ENCODE data around the gene LRP1. TPM values are rescaled to one million over a fixed set of nuclear protein-coding genes. Genes with fewer than 3 reads are reported as not detected.
A peak's percentile ranks its signal among the peaks of the same experiment; 100 is the strongest.

LRP1 gene
- polyA plus RNA-seq, 1 donor (not counting 4 experiments of a cell fraction or from before 2014, with no cell fraction given), result 4.9 TPM

GRCh38 chr12:57241402-57242310, 113.4 kb downstream of the LRP1 start:
- Histone ChIP-seq H4K20me1 (ENCODE audit: control insufficient read depth, extremely low read depth, insufficient read depth, low read length) (no peaks in the 10 kb centered on the region), H3K27ac (ENCODE audit: control insufficient read depth, insufficient read depth, low read length) (no peak overlapping the region), H3K4me1 (ENCODE audit: control insufficient read depth, extremely low read depth, insufficient read depth, low read length) (peaks cover 51% of the 10 kb centered on the region), H3K79me2 (ENCODE audit: control insufficient read depth, insufficient read depth, low read length) (no peaks in the 10 kb centered on the region), H2AFZ (ENCODE audit: control insufficient read depth, low read length) (no peak overlapping the region), H3K9me3 (ENCODE audit: control insufficient read depth, low read depth, low read length) (no peaks in the 10 kb centered on the region), H3K4me2 (ENCODE audit: control insufficient read depth, extremely low read depth, insufficient read depth, low read depth, low read length) (no peak overlapping the region), H3K4me3 (ENCODE audit: control insufficient read depth in 2 of 3, extremely low read depth in 1 of 3, insufficient read depth in 2 of 3, low read depth in 1 of 3, low read length in 3 of 3) (no peak overlapping the region), H3K27me3 (ENCODE audit: control insufficient read depth, extremely low read depth, insufficient read depth, low read length) (peaks cover 57% of the 10 kb centered on the region), H3K9me1 (ENCODE audit: control insufficient read depth, extremely low read depth, insufficient read depth, low read length) (no peaks in the 10 kb centered on the region), H3K36me3 (ENCODE audit: control insufficient read depth in 2 of 2, extremely low read depth in 1 of 2, insufficient read depth in 2 of 2, low read length in 2 of 2) (peaks cover 0 to 2% of the 10 kb centered on the region in 2 experiments), H3K9ac (ENCODE audit: control insufficient read depth, extremely low read depth, insufficient read depth, low read length) (no peak overlapping the region)
- no peak for FAIRE-seq
- no peak for DNase-seq (ENCODE audit: low read depth, low spot score)
- dilution Hi-C loops (cut with MboI; ENCODE audit: extremely low pct_ligation_motif_present, low sequenced_read_pairs), result no loop called here
- TF ChIP-seq CTCF (optimal IDR thresholded peaks at IDR 0.05 in 1 of 3, IDR thresholded peaks at IDR 0.05 in 1 of 3, conservative IDR thresholded peaks at IDR 0.05 in 1 of 3; ENCODE audit: extremely low read depth in 1 of 3, insufficient read depth in 2 of 3, low read length in 3 of 3) (no peak), EZH2 (IDR thresholded peaks at IDR 0.05; ENCODE audit: low read length) (peak; percentile 84)

DNA sequence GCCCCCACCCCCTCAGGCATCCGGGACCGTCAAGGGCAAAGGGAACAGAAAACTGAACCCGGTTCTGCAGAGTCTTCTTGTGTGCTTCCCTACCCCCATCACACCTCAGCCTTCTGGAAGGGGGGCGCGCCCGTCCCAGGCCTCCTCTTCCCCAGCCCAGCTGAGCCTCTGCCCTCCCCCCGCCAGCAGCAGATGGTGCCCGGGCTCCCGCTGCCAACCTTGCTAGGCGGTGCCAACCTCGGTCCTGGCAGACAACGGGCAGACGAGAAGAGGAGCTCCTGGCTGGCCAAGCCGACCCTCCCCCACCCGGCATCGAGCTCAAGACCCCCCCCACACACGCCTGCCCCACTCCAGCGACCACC, 114.0 kb downstream of the LRP1 start:
- DNase-seq (ENCODE audit: low read depth, low spot score) (no peak), FAIRE-seq (no peak)
- peaks cover 0 to 3% of the 10 kb centered on the region in 2 experiments for H3K36me3 ChIP-seq (ENCODE audit: control insufficient read depth in 2 of 2, extremely low read depth in 1 of 2, insufficient read depth in 2 of 2, low read length in 2 of 2)
- no peak overlapping the region for H3K9ac ChIP-seq (ENCODE audit: control insufficient read depth, extremely low read depth, insufficient read depth, low read length)
- H3K4me2 ChIP-seq (ENCODE audit: control insufficient read depth, extremely low read depth, insufficient read depth, low read depth, low read length), result peak overlapping the region; percentile 82
- H3K27me3 ChIP-seq (ENCODE audit: control insufficient read depth, extremely low read depth, insufficient read depth, low read length), result peaks cover 57% of the 10 kb centered on the region
- no peaks in the 10 kb centered on the region for H3K79me2 ChIP-seq (ENCODE audit: control insufficient read depth, insufficient read depth, low read length)
- H4K20me1 ChIP-seq (ENCODE audit: control insufficient read depth, extremely low read depth, insufficient read depth, low read length), result no peaks in the 10 kb centered on the region
- H3K4me1 ChIP-seq (ENCODE audit: control insufficient read depth, extremely low read depth, insufficient read depth, low read length), result peaks cover 44% of the 10 kb centered on the region
- no peak overlapping the region for H3K4me3 ChIP-seq (ENCODE audit: control insufficient read depth in 2 of 3, extremely low read depth in 1 of 3, insufficient read depth in 2 of 3, low read depth in 1 of 3, low read length in 3 of 3)
- no peaks in the 10 kb centered on the region for H3K9me1 ChIP-seq (ENCODE audit: control insufficient read depth, extremely low read depth, insufficient read depth, low read length)
- no peaks in the 10 kb centered on the region for H3K9me3 ChIP-seq (ENCODE audit: control insufficient read depth, low read depth, low read length)
- TF ChIP-seq CTCF (optimal IDR thresholded peaks at IDR 0.05 in 1 of 3, IDR thresholded peaks at IDR 0.05 in 1 of 3, conservative IDR thresholded peaks at IDR 0.05 in 1 of 3; ENCODE audit: extremely low read depth in 1 of 3, insufficient read depth in 2 of 3, low read length in 3 of 3) (no peak), EZH2 (IDR thresholded peaks at IDR 0.05; ENCODE audit: low read length) (no peak)
- no peak overlapping the region for H3K27ac ChIP-seq (ENCODE audit: control insufficient read depth, insufficient read depth, low read length)
- no peak overlapping the region for H2AFZ ChIP-seq (ENCODE audit: control insufficient read depth, low read length)
- dilution Hi-C loops (cut with MboI; ENCODE audit: extremely low pct_ligation_motif_present, low sequenced_read_pairs), result no loop called here
